Mesothelial cell of epicardium (in vitro differentiated cells): ENCODE results near the gene DOK6. TPM values are rescaled to one million over a fixed set of nuclear protein-coding genes. Genes with fewer than 3 reads are reported as not detected.

Source experiments
- DNase-seq, 2 experiments: peaks; one replicate each; pipeline ENCODE4 v3.0.0; 2021; ENCODE audit warnings: low spot score in 2 of 2; ENCODE audit not compliant: unreplicated experiment in 2 of 2
- H3K27ac Mint-ChIP-seq: 2 replicates; pipeline ENCODE4 v1.8.0; 2021; ENCODE audit warnings: mixed read lengths
- H3K27me3 Mint-ChIP-seq: 2 replicates; pipeline ENCODE4 v1.8.0; 2021; ENCODE audit warnings: low read depth, mixed read lengths
- H3K36me3 Mint-ChIP-seq: 2 replicates; pipeline ENCODE4 v1.8.0; 2021; ENCODE audit warnings: mixed read lengths
- H3K4me1 Mint-ChIP-seq: 2 replicates; pipeline ENCODE4 v1.8.0; 2021; ENCODE audit warnings: mixed read lengths
- H3K4me3 Mint-ChIP-seq: 2 replicates; pipeline ENCODE4 v1.8.0; 2021; ENCODE audit warnings: mild to moderate bottlenecking, moderate library complexity, mixed read lengths
- H3K9me3 Mint-ChIP-seq: 2 replicates; pipeline ENCODE4 v1.8.0; 2021; ENCODE audit warnings: mixed read lengths
- total RNA-seq: library from RNA; stranded (reverse); gene quantifications from 3 replicates; pipeline ENCODE4 v1.2.1, GENCODE V29; 2021
- TF ChIP-seq, protein P1 (sequence below): fragments of 200-600 bp; sonication (generic); IDR thresholded peaks from one replicate; pipeline ENCODE4 v1.5.0; 2021; ENCODE audit warnings: antibody characterized with exemption; ENCODE audit not compliant: unreplicated experiment

DOK6 gene
- total RNA-seq, 1 donor from 2014 or later: 4.9 TPM

DNA sequence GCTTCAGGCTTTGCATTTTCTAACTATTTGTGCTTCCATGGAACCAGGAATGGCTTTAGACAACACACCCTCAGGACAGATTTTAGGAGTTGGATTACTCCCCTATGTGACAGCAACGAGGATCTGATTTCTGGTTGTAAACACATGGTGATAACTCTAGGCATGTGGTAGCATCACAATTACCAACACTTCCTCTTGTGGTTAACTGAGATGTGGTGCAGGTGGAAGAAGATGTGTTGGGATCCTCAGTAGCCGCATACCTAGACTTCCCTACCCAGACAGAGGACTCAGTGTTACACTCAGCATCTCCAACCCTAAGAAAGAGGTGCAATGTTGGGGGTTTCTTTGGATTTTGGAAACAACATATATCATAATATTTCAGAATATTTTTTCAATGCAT lies 234.8 kb downstream of the DOK6 start:
- Mint-ChIP-seq H3K27me3 (peaks cover 14% of the 10 kb centered on the region), H3K4me3 (no peak overlapping the region), H3K27ac (no peak overlapping the region), H3K4me1 (peaks cover 11% of the 10 kb centered on the region), H3K36me3 (no peaks in the 10 kb centered on the region), H3K9me3 (no peaks in the 10 kb centered on the region)
- TF ChIP-seq, protein P1, sequence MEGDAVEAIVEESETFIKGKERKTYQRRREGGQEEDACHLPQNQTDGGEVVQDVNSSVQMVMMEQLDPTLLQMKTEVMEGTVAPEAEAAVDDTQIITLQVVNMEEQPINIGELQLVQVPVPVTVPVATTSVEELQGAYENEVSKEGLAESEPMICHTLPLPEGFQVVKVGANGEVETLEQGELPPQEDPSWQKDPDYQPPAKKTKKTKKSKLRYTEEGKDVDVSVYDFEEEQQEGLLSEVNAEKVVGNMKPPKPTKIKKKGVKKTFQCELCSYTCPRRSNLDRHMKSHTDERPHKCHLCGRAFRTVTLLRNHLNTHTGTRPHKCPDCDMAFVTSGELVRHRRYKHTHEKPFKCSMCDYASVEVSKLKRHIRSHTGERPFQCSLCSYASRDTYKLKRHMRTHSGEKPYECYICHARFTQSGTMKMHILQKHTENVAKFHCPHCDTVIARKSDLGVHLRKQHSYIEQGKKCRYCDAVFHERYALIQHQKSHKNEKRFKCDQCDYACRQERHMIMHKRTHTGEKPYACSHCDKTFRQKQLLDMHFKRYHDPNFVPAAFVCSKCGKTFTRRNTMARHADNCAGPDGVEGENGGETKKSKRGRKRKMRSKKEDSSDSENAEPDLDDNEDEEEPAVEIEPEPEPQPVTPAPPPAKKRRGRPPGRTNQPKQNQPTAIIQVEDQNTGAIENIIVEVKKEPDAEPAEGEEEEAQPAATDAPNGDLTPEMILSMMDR: no peak
- no peak for DNase-seq

DNA sequence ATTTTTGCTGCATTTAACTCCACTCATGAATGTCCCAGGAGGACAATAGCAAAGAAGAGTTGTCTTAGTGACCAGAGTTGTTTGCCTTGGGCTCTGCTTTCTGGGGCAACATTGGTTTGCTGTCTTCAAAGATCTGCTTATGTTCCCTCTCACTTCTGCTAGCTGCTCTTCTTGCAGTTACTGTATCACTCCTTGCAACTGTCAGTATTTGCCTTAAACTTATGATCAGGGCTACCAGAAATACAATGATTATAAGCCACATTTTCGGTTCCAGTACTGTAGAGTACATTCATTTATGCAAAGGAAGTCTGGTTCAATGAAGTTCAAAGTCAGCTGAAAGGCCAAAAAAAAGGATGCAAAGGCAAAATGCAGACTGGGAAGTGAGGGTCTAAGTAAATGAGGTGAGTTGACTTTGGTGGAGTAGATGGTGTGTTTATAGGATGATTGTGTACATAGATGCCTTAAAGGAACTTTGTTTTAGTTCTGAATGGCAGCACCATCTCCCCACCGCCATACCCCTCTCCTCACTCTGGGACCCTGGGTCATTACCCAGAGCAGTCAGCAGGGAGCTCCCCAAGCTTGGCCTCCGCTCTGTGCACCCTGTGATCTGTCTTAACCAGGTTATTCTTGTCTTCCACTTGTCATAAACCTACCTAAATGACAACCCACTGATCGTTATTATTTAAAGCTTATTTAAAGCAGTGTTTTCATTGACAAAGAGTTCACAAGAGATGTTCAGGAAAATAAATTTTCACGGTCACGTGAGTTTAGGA lies 236.0 kb downstream of the DOK6 start:
- no peak for DNase-seq
- Mint-ChIP-seq H3K9me3 (no peaks in the 10 kb centered on the region), H3K4me3 (no peak overlapping the region), H3K27me3 (peaks cover 14% of the 10 kb centered on the region), H3K4me1 (peaks cover under 1% of the 10 kb centered on the region), H3K36me3 (no peaks in the 10 kb centered on the region), H3K27ac (no peak overlapping the region)
- TF ChIP-seq, protein P1: no peak

DNA sequence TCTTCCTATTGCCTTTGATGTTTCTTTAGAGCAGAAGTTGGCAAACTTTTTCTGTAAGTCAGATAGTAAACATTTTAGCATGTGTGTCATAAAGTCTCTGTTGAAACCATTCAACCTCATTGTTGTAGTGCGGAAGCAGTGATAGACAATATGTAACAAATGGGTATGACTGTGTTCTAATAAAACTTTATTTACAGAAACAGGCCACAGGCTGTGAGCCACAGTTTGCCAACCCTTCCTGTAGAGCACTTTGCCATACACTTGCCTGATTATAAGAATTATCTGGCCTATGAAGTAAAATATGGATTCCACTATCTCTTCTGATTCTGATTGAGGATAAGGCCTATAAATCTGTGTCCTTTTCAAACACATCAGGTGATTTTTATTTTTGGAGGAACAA lies 237.4 kb downstream of the DOK6 start:
- Mint-ChIP-seq H3K4me3 (no peak overlapping the region), H3K27me3 (peaks cover 14% of the 10 kb centered on the region), H3K36me3 (no peaks in the 10 kb centered on the region), H3K9me3 (no peaks in the 10 kb centered on the region), H3K27ac (no peak overlapping the region), H3K4me1 (no peaks in the 10 kb centered on the region)
- TF ChIP-seq, protein P1: no peak
- no peak for DNase-seq

DNA sequence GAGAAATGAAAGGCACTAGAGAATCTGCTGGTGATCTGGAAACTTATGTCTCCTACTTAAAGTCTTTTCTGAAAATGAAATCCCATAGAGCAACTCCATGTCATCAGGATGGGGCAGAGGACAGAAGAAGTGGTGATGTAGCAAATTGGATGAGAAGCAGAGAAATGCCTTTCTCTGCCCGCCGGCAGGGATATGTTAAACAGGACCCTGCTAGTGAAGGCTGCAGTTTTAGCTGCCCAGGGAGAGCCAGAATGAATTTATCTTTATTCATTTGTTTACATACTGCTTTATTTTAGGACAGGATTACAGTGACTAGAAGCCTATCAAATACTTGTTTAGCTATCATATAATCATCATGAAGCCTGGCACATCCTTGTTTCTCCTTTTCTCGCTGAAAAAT lies 247.0 kb downstream of the DOK6 start:
- TF ChIP-seq, protein P1: no peak
- Mint-ChIP-seq H3K4me3 (no peak overlapping the region), H3K27ac (no peak overlapping the region), H3K4me1 (peaks cover 3% of the 10 kb centered on the region), H3K9me3 (peaks cover 3% of the 10 kb centered on the region), H3K27me3 (no peaks in the 10 kb centered on the region), H3K36me3 (no peaks in the 10 kb centered on the region)
- no peak for DNase-seq

DNA sequence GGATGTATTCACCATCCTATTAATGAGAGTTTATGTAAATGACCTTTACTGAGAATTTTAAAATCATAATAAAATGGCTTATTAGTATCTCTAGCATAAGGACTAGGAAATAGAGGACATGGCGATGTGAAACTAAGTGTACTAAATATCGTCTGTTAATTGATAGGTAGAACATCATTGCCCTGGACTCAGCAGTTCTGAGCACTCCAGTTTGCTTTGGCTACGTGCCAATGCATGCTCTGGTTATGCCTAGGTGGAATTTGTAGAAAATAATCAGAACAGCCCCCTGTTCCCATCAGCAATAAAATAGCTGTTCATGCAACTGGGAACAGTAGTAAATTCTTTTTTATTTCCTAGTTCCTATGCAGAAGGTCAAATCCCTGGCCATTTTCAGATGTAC lies 247.8 kb downstream of the DOK6 start:
- DNase-seq: no peak
- H3K36me3 Mint-ChIP-seq: no peaks in the 10 kb centered on the region
- peaks cover 3% of the 10 kb centered on the region for H3K27me3 Mint-ChIP-seq
- peaks cover 3% of the 10 kb centered on the region for H3K4me1 Mint-ChIP-seq
- H3K9me3 Mint-ChIP-seq: peaks cover 3% of the 10 kb centered on the region
- H3K4me3 Mint-ChIP-seq: no peak overlapping the region
- no peak overlapping the region for H3K27ac Mint-ChIP-seq
- TF ChIP-seq, protein P1: no peak

DNA sequence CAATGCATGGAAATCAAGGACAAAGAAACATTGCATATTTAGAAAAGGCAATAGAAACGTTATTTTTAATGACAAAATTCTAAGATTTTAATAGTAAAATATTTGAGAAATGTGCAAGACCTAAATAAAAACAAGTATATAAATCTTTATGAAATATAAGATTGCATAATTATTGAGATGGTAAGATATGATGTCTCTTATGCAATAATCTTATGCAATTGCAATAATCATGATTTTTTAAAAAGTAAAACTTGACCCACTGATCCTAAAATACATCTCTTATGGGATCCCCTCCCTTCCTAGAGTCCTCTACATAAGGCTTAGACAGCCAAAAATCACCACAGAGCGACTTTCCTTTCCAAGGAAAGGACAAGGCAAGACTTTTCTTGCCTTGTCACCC lies 249.0 kb downstream of the DOK6 start:
- no peaks in the 10 kb centered on the region for H3K36me3 Mint-ChIP-seq
- H3K9me3 Mint-ChIP-seq: peaks cover 3% of the 10 kb centered on the region
- no peak overlapping the region for H3K4me3 Mint-ChIP-seq
- DNase-seq: no peak
- TF ChIP-seq, protein P1: no peak
- no peak overlapping the region for H3K27ac Mint-ChIP-seq
- peaks cover 3% of the 10 kb centered on the region for H3K4me1 Mint-ChIP-seq
- peaks cover 3% of the 10 kb centered on the region for H3K27me3 Mint-ChIP-seq
